Activated CD8-positive, alpha-beta memory T cell treated with anti-CD3 and anti-CD28 coated beads for 4 hours (primary cell): Measurements from ENCODE around the gene C16orf82.
"Not testable (repeated sequence)": the region's sequence is repeated elsewhere in the genome, so short reads cannot be mapped to it uniquely, and the experiment has no call there.

Experiments
- DNase-seq, 2 donors: peaks; one replicate each; pipeline ENCODE4 v3.0.0-alpha.2; 2020; ENCODE audit warnings: low read depth in 2 of 2

Gene C16orf82

GRCh38 chr16:27066668-27067537 is at the start of gene C16orf82:
Gene C16orf82 (plus strand): TSS chr16:27066927.
- DNase-seq = no peak

- DNase-seq = no peak
Observed at GRCh38 chr16:27020031-27020430, 46.7 kb upstream of the C16orf82 start.

DNA sequence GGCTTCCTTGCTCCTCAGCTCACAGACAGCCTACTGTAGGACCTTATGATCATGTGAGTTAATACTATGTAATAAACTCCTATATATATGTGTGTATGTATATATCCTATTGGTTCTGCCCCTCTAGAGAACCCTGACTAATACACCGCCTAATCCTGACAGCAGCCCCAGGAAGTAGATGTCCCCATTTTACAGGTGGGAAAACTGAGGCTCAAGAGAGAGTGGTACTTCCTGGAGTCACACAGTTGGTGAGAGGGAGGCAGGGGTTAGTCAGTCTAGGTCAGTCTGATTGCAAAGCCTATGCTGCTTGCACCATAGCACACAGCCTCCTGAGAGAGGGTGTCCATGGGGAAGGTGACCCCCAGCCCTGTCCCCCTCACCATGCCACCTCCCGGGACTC is 42.7 kb upstream of the C16orf82 start:
- no peak for DNase-seq

DNA sequence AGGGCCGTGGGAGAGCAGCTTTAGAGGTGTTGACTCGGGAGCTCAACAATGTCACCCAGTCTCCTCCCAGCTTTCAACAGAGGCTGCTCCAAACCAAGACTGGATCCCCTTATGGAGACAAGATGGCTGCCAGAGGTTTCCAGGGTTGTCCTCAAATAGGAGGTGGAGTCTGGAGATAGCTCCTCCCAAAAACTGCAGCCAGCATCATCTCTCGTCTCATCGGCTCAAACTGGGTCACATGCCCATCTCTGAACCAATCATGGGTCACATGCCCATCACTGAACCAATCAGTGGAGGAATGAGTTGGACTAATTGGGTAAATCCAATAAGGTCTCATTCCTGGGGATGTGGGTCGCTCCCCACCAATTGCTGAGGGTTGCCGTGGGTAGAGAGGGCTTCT is 41.1 kb upstream of the C16orf82 start:
- DNase-seq = no peak

DNA sequence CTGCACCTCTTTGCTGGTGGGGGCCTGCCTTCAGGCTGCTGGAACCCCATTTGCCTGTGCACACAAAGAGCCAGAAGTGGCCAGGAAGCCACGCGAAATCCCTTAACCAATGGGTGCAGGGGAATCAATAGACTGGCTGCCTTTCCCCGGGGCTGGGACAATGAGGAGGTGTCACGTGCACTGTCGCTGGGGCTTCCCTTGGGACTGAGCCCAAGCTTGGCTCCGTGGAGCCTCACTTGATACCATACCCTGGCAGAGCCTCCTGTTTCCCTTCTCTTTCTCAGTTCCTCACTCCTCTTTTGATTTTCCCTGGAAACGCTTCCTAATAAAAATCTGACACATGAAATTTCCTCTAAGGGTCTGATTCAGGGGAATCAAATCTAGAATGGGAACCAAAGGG is 38.8 kb upstream of the C16orf82 start:
- no peak for DNase-seq

DNA sequence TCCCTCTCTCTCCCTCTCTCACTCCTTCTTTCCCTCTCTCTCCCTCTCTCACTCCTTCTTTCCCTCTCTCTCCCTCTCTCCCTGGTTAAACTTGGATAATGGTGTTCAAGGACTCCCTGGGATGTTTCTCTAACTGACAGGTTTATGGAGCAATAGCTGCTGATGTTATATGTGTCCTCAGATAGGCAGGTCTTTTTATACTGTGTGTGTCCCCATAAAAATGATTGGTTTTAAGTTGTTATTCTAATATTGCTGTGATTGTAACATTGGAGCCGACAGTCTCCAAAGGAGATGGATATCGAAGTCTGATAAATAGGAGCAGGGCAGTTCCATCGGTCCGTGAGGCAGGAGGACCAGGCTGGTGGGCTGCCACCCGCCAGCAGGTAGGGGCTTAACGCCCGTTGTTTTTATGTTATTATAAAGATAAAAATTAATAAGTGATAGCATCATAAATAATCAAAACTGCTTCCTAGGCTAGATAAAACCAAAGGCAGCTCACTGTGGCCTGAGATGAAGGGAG is 38.1 kb upstream of the C16orf82 start:
- DNase-seq = no peak

DNA sequence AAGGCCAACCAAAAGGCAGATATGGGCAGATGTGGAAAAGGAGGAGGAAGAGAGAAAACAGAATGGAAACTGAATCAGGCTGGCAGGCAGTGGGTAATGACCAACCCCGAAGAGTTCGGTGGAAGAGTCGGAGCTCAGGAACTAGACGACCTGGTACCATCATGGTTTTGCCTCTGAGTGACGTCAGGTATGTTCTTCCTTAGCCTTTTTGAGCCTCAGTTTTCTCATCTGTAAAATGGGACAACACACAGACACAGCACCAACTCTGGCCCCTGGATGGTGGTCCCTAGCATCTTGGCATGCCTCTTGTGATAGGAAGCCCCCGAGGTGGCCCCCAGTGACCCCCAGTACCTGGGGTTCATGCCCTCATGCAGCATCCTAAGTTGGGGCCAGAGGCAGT is 37.2 kb upstream of the C16orf82 start:
- DNase-seq = no peak

- no peak for DNase-seq
Observed at GRCh38 chr16:27033281-27033979, 33.3 kb upstream of the C16orf82 start.

- DNase-seq = no peak
Observed at GRCh38 chr16:27040732-27041131, 26.0 kb upstream of the C16orf82 start.

- no peak for DNase-seq
Observed at GRCh38 chr16:27046958-27047518, 19.7 kb upstream of the C16orf82 start.

GRCh38 chr16:27048316-27048715 is 18.4 kb upstream of the C16orf82 start:
- DNase-seq = no peak

DNA sequence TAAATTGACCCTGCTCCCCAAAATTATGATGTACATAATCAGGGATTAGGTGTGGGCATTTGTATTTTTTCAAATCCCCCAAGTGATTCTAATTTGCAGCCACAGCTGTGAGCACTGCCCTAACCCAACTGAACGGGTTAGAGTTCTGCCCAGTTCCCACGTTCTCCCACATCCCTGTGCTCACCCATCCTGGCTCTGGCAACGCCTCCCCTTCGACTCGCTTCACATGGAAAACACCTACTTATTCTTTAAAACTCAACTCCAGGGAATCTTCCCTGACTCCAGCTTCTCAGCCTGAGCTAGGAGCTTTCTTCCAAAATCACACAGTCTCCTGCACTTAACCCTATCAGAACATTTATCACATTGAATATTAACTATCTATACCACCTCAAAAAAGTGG is 17.6 kb upstream of the C16orf82 start:
- no peak for DNase-seq

DNA sequence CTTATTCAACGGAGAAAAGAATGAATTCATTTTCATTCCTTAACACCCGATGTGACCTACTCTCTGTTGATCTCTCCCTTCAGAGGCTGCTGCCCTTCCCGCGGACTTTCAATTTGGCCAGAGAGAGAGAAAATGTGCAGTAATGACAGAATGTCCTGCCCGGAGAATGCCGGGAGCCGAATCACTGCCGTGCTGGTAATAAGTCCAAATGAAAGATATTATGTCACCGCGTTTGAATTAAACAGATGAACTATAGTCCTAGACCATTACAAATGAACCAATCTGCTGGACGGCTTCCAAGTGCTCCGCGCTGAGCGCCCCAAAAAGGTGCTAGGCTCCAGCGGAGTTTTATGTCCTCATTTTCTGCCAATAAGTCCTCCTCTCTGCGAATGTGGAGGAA is 14.7 kb upstream of the C16orf82 start:
- no peak for DNase-seq

- no peak for DNase-seq
Observed at GRCh38 chr16:27053996-27054395, 12.7 kb upstream of the C16orf82 start.

DNA sequence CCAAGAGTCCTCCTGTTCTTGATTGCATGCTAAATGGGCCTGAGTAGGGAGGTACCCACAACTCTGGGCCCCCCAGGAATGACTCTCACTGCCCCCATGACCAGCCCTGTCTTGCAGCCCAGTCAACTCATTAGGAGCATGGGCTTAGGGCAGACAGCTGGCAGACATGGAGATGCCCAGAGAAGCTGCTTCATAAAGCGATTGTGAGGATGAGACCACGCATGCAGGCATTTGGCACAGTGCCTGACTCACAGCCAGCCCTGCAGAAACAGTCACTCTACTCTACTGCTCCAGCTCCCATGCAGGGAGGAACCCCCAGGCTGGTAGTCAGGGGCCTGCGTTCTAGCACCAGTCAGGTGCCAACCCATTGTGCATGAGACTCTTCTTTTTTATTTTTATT is 8.4 kb upstream of the C16orf82 start:
- no peak for DNase-seq

DNA sequence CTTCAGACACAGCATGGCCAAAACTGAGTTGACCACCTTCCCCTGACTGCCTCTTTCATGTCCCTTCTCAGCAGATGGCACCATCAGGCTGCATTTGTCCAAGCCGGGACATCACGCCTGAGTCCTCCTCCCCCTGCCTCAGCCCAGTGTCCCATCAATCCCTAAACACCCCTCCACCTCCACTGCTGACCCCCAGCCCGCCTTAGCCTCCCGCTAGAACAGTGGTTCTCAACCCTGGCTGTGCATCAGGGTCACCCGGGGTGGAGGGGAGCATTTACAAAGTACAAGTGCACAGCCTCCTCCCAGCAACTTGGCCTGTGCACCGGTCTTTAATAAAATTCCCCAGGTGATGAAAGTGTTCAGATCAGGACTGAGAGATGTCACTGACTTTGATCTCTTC is 4.0 kb downstream of the C16orf82 start:
- DNase-seq = no peak

DNA sequence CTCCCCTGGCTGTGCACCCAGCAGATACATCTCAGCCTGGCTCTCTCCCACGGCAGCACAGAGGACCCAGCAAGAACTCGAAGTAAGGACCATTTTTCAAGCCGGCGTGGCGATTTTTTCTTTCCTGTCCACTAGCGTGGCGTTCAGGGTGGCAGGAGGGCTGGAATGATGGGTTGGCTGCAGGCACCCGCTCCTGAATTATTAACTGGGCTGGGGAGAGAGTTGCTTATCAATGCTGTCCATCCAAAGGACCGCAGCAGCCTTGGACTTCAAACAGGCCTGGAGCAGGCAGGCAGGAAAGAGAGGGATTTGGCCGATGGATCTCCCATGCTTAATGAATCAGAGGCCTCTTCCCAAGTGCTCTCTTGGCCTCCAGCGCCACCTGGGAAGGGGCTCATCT is 7.0 kb downstream of the C16orf82 start:
- no peak for DNase-seq

- DNase-seq = no peak
Observed at GRCh38 chr16:27080895-27081294, 14.2 kb downstream of the C16orf82 start.

DNA sequence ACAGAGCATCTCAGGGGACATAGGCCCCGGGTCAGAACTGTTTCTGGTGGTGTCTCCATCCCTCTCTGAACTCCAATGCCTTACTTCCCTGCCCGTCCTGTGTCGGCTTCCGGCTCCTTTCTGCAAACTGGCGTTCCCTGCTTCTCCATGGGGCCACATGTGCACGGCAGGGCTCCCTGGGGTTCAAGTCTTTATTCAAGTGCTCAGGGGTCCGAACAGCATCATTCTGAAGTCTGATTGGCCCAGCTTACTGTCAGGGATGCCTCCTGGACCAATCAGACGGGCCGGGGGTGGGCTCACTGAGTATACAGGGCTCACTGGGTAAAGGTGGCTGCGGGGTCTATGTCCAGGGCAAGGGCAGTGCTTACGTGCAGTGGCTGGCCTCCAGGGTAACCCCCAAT is 17.1 kb downstream of the C16orf82 start:
- no peak for DNase-seq

- no peak for DNase-seq
Observed at GRCh38 chr16:27084307-27085028, 17.7 kb downstream of the C16orf82 start.

GRCh38 chr16:27085182-27085581 is 18.5 kb downstream of the C16orf82 start:
- no peak for DNase-seq

GRCh38 chr16:27086031-27086430 is 19.3 kb downstream of the C16orf82 start:
- not testable (repeated sequence) for DNase-seq
